Measurements from ENCODE around the gene LARGE2. TPM values are rescaled to one million over a fixed set of nuclear protein-coding genes. Genes with fewer than 3 reads are reported as not detected.
A peak's percentile ranks its signal among the peaks of the same experiment; 100 is the strongest.

Gene LARGE2
- total and polyA plus RNA-seq, 12 donors: 0.23 to 0.42 TPM; not detected in 10

DNA sequence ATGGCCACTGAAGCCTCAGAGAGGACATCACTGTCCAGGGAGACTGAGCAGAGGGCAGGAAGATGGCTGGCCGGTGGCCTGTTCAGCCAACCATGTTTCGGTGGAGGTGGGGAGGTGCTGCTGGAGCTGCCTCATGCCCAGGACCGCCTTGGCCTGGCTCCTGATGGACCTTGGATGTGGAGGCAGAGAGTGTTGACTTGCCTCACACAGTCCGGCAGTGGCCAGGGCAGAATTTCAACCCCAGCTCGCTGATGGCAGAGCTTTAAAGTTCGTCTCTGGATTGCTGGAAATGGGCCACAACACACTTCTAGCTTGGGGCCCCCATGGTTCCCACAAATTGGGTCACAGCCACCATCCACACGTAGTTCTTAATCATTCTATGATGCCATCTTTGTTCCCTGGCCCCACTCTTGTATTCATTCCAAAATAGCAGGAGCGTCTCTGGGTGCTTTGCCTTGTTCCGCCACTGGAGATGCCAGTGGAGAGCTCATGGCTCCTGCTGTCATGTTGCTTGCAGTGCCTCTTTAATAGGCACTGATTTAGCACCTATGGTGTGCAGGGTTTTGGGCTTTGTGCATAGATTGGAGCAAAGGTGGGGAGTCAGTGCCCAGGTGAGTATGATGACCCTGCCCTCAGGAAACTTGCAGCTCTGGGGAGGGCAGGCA is 31.4 kb upstream of the LARGE2 start:
- no peak overlapping the region for H3K27ac ChIP-seq
- ATAC-seq: no peak
- H3K9me3 ChIP-seq: no peaks in the 10 kb centered on the region
- intact Hi-C loops (cut with DNase I): loop anchor here in 1 of 10 donors (10.0 kb wide), 1 partner anchor 46 kb away; the partner anchor contains the start of gene CRY2
- H3K27me3 ChIP-seq: peaks cover 0 to 13% (median 0%) of the 10 kb centered on the region in 7 donors
- no peak overlapping the region for H3K4me3 ChIP-seq
- no peaks in the 10 kb centered on the region for H3K36me3 ChIP-seq
- 79 to 81% methylated on average over 9 of the region's 9 CpGs for WGBS, 2 donors
- no peak for DNase-seq
- TF ChIP-seq, protein P1, sequence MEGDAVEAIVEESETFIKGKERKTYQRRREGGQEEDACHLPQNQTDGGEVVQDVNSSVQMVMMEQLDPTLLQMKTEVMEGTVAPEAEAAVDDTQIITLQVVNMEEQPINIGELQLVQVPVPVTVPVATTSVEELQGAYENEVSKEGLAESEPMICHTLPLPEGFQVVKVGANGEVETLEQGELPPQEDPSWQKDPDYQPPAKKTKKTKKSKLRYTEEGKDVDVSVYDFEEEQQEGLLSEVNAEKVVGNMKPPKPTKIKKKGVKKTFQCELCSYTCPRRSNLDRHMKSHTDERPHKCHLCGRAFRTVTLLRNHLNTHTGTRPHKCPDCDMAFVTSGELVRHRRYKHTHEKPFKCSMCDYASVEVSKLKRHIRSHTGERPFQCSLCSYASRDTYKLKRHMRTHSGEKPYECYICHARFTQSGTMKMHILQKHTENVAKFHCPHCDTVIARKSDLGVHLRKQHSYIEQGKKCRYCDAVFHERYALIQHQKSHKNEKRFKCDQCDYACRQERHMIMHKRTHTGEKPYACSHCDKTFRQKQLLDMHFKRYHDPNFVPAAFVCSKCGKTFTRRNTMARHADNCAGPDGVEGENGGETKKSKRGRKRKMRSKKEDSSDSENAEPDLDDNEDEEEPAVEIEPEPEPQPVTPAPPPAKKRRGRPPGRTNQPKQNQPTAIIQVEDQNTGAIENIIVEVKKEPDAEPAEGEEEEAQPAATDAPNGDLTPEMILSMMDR (IDR thresholded peaks at IDR 0.05): no peak
- peaks cover 0 to 2% (median 1%) of the 10 kb centered on the region in 9 donors for H3K4me1 ChIP-seq

DNA sequence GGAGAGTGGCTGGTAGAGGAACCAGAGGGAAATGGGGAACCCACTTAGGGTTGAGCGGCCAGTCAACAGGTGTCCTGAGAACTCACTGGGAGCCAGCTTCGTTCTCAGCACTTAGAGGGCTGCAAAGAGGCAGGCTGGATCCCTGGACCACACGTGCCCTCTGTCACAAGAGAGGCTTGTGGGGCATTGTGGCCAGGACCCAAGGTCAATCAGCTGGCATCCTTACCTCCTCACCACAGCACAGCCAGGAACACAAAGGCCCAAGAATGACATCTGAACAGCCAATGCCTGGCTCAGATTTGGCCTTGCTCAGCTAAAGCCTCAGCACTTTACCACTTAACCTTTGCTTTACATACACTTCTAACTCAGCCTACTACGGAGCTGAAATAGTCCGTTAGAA is 29.6 kb upstream of the LARGE2 start:
- no peaks in the 10 kb centered on the region for H3K36me3 ChIP-seq
- H3K27me3 ChIP-seq: peaks cover 0 to 21% (median 0%) of the 10 kb centered on the region in 7 donors
- peak in 4 of 8 donors; percentile 19 to 64 (median 40) for ATAC-seq
- H3K27ac ChIP-seq: no peak overlapping the region
- TF ChIP-seq, protein P1 (IDR thresholded peaks at IDR 0.05): no peak
- WGBS, 2 donors: 66 to 85% methylated on average over 5 of the region's 5 CpGs
- intact Hi-C loops (cut with DNase I): loop anchor here in 1 of 10 donors (10.0 kb wide), 1 partner anchor 48 kb away; the partner anchor contains the start of gene CRY2
- H3K4me1 ChIP-seq: no peaks in the 10 kb centered on the region
- H3K4me3 ChIP-seq: no peak overlapping the region
- DNase-seq: no peak
- H3K9me3 ChIP-seq: no peaks in the 10 kb centered on the region

DNA sequence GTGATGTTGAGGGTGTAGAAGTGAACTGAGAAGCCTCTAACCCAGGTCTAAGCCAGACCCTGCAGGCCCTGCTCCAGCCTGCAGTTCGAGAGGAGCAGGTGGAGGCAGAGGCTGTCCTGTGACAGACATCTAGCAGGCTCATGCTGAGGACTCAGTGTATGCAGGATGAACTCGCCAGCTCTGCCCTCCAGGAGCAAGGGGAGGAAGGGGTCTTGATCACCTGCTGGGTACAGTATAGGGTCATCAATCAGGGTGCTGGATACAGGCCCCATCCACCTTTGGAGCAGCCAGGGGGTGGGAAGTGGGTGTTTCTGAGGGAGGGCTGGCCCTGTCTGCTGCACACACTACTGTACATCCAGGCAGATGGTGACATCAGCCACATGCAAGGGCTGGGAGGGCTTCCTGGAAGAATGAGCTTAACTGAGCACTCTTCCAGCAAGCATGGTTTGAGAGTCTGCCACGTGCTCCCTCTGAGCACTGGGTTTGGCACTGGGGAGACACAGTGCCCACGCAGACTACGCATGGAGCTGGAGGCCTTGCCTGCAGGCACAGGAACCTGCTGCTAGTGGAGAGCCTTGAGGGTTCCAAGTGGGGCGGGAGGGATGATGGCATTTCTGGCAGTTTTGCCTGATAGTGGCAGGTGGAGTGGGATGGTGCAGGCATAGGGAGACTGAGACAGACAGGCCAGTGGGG is 27.8 kb upstream of the LARGE2 start:
- DNase-seq: no peak

More for the DNA sequence above, 27.8 kb upstream of the LARGE2 start:
- no peak overlapping the region for H3K4me3 ChIP-seq
- intact Hi-C loops (cut with DNase I): loop anchor here in 1 of 10 donors (10.0 kb wide), 1 partner anchor 50 kb away; the partner anchor contains the start of gene CRY2
- 85 to 89% methylated on average over 6 of the region's 6 CpGs for WGBS, 2 donors
- peaks cover 5 to 17% (median 10%) of the 10 kb centered on the region in 9 donors for H3K4me1 ChIP-seq
- ATAC-seq: no peak
- TF ChIP-seq, protein P1 (IDR thresholded peaks at IDR 0.05): no peak
- no peaks in the 10 kb centered on the region for H3K9me3 ChIP-seq
- no peak overlapping the region for H3K27ac ChIP-seq
- peaks cover 0 to 40% (median 0%) of the 10 kb centered on the region in 7 donors for H3K27me3 ChIP-seq
- no peaks in the 10 kb centered on the region for H3K36me3 ChIP-seq

Data from heart right ventricle (tissue), 16 donors.